COLO668 (cell line): ENCODE measurements around the gene ADORA2A.

Experiments
- DNase-seq: peaks from one replicate; lab custom pipeline; 2025; ENCODE audit not compliant: unreplicated experiment; lab: John Stamatoyannopoulos, UW

The ADORA2A gene

GRCh38 chr22:24431309-24432034, 4.1 kb downstream of the ADORA2A start:
- no peak for DNase-seq

GRCh38 chr22:24432059-24432853, 4.9 kb downstream of the ADORA2A start:
- peak; percentile 16 for DNase-seq

GRCh38 chr22:24433001-24433827, 5.8 kb downstream of the ADORA2A start:
- no peak for DNase-seq

- DNase-seq: no peak
Observed at GRCh38 chr22:24433828-24434470, 6.5 kb downstream of the ADORA2A start.

GRCh38 chr22:24434471-24435322, 7.3 kb downstream of the ADORA2A start:
- DNase-seq: no peak

GRCh38 chr22:24435323-24435645, 7.9 kb downstream of the ADORA2A start:
- DNase-seq: no peak

- DNase-seq: no peak
Observed at GRCh38 chr22:24435861-24436371, 8.5 kb downstream of the ADORA2A start.

GRCh38 chr22:24436553-24436952, 9.2 kb downstream of the ADORA2A start:
- no peak for DNase-seq

GRCh38 chr22:24437091-24437490, 9.7 kb downstream of the ADORA2A start:
- no peak for DNase-seq

GRCh38 chr22:24437741-24438328, 10.4 kb downstream of the ADORA2A start:
- no peak for DNase-seq

- DNase-seq: no peak
Observed at GRCh38 chr22:24440270-24440717, 12.9 kb downstream of the ADORA2A start.

- no peak for DNase-seq
Observed at GRCh38 chr22:24440718-24441405, 13.5 kb downstream of the ADORA2A start.

- DNase-seq: no peak
Observed at GRCh38 chr22:24441406-24442351, 14.3 kb downstream of the ADORA2A start.

- no peak for DNase-seq
Observed at GRCh38 chr22:24442352-24442744, 14.9 kb downstream of the ADORA2A start.

- no peak for DNase-seq
Observed at GRCh38 chr22:24443668-24444067, 16.3 kb downstream of the ADORA2A start.

- no peak for DNase-seq
Observed at GRCh38 chr22:24444251-24444650, 16.9 kb downstream of the ADORA2A start.

- DNase-seq: no peak
Observed at GRCh38 chr22:24444729-24445466, 17.5 kb downstream of the ADORA2A start.
